GM18499 (cell line): ENCODE results near the gene FOXN3.

Experiments
- ATAC-seq: cut with Tn5 transposase; IDR thresholded peaks from one replicate; pipeline ENCODE4 v1.9.1; 2021; ENCODE audit warnings: moderate number of reproducible peaks; ENCODE audit not compliant: insufficient read depth, unreplicated experiment

FOXN3 gene

GRCh38 chr14:89242652-89243279 is 174.3 kb downstream of the FOXN3 start:
- ATAC-seq = no peak

GRCh38 chr14:89241934-89242651 is 174.9 kb downstream of the FOXN3 start:
- no peak for ATAC-seq

- ATAC-seq = no peak
Measured at GRCh38 chr14:89241257-89241656, 175.8 kb downstream of the FOXN3 start.

- no peak for ATAC-seq
Measured at GRCh38 chr14:89240414-89240813, 176.6 kb downstream of the FOXN3 start.

GRCh38 chr14:89239023-89239422 is 178.0 kb downstream of the FOXN3 start:
- no peak for ATAC-seq

- ATAC-seq = no peak
Measured at GRCh38 chr14:89237921-89238529, 179.0 kb downstream of the FOXN3 start.

- ATAC-seq = no peak
Measured at GRCh38 chr14:89236851-89237250, 180.2 kb downstream of the FOXN3 start.

- no peak for ATAC-seq
Measured at GRCh38 chr14:89233184-89233583, 183.8 kb downstream of the FOXN3 start.

- no peak for ATAC-seq
Measured at GRCh38 chr14:89232265-89233070, 184.6 kb downstream of the FOXN3 start.

- no peak for ATAC-seq
Measured at GRCh38 chr14:89231426-89232113, 185.5 kb downstream of the FOXN3 start.

- no peak for ATAC-seq
Measured at GRCh38 chr14:89228921-89229639, 188.0 kb downstream of the FOXN3 start.

- no peak for ATAC-seq
Measured at GRCh38 chr14:89227496-89227836, 189.6 kb downstream of the FOXN3 start.

GRCh38 chr14:89226801-89227495 is 190.1 kb downstream of the FOXN3 start:
- no peak for ATAC-seq

- ATAC-seq = no peak
Measured at GRCh38 chr14:89225607-89226006, 191.4 kb downstream of the FOXN3 start.

GRCh38 chr14:89221109-89221810 is 195.8 kb downstream of the FOXN3 start:
- ATAC-seq = no peak

GRCh38 chr14:89219051-89219450 is 198.0 kb downstream of the FOXN3 start:
- no peak for ATAC-seq

- no peak for ATAC-seq
Measured at GRCh38 chr14:89217891-89218290, 199.1 kb downstream of the FOXN3 start.

- ATAC-seq = no peak
Measured at GRCh38 chr14:89215531-89215930, 201.5 kb downstream of the FOXN3 start.

- no peak for ATAC-seq
Measured at GRCh38 chr14:89215114-89215513, 201.9 kb downstream of the FOXN3 start.
